LNCaP clone FGC (cell line): Measurements from ENCODE around the gene PRIM2.
"Not testable (repeated sequence)": the region's sequence is repeated elsewhere in the genome, so short reads cannot be mapped to it uniquely, and the experiment has no call there.

ENCODE experiments used
- DNase-seq: peaks from one replicate; pipeline ENCODE4 v3.0.0-alpha.2; 2011; ENCODE audit warnings: low read depth
- H3K4me3 ChIP-seq: 2 replicates; pipeline ENCODE4 v1.5.1; 2011; ENCODE audit warnings: mild to moderate bottlenecking, low read depth, low read length, control low read depth
- TF ChIP-seq, protein P1 (sequence below): IDR thresholded peaks from 2 replicates; pipeline ENCODE4 v1.5.1; 2012; ENCODE audit warnings: mild to moderate bottlenecking; ENCODE audit not compliant: control insufficient read depth, insufficient read depth; ENCODE audit errors: extremely low read depth

Gene PRIM2

DNA sequence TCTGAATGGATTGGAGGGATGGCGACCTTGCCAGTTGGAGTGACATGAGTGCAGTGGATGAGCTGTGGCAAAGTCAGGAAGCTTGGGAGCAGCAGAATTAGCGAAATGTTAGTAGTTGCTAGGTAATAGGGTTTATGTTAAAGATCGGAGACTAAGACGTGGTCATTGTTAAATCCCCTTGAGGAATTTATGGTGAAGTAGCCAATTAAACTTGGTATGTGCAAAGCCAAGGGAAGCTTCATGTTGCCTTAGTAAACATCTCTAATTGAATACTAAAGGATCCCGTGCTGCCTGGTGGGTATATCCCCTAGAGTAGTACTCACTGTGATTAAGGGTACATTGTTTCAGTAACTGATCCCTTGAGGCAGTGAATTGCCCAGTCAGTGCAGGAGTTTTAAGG lies 106.0 kb downstream of the PRIM2 start:
- no peak for DNase-seq
- H3K4me3 ChIP-seq = no peak overlapping the region
- TF ChIP-seq, protein P1, sequence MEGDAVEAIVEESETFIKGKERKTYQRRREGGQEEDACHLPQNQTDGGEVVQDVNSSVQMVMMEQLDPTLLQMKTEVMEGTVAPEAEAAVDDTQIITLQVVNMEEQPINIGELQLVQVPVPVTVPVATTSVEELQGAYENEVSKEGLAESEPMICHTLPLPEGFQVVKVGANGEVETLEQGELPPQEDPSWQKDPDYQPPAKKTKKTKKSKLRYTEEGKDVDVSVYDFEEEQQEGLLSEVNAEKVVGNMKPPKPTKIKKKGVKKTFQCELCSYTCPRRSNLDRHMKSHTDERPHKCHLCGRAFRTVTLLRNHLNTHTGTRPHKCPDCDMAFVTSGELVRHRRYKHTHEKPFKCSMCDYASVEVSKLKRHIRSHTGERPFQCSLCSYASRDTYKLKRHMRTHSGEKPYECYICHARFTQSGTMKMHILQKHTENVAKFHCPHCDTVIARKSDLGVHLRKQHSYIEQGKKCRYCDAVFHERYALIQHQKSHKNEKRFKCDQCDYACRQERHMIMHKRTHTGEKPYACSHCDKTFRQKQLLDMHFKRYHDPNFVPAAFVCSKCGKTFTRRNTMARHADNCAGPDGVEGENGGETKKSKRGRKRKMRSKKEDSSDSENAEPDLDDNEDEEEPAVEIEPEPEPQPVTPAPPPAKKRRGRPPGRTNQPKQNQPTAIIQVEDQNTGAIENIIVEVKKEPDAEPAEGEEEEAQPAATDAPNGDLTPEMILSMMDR = no peak

DNA sequence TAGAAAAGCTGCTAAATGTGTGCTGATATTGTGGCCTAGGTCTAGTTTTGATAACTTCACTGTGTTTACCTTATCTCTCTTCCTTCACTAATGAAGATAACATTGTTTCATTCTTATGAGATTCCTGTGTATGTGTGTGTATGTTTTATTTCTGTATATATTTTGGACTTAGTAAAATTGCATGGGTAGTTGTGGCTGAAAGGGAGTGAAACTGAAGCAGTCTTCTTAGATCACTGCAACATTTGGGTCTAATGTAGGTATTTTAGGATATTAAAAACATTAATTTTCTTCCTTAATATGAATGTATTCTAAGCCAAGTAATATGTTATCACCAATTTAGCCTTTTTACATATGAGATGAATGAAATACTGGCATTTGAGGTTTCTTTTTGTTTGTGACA lies 114.3 kb downstream of the PRIM2 start:
- H3K4me3 ChIP-seq, DNase-seq: not testable (repeated sequence)

DNA sequence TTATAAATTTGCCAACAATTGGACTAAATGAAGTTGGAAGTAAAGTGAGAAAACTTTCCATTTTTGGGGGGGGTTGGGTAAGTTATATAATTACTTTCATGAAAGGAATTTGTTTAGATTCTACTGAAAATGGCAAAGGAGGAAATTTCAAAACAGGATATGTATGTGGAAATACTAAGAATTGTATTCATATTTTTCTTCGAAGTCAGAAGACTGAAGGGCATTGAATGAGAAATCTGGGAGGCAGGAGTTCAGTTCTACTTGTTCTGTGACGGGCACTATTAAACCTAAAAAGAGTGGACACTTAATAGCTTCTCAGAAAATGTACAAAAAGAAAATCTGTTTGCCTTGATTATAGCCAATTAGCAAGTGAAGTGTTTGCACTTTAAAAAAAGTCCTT lies 114.7 kb downstream of the PRIM2 start:
- TF ChIP-seq, protein P1 = no peak
- no peak overlapping the region for H3K4me3 ChIP-seq
- DNase-seq = no peak

DNA sequence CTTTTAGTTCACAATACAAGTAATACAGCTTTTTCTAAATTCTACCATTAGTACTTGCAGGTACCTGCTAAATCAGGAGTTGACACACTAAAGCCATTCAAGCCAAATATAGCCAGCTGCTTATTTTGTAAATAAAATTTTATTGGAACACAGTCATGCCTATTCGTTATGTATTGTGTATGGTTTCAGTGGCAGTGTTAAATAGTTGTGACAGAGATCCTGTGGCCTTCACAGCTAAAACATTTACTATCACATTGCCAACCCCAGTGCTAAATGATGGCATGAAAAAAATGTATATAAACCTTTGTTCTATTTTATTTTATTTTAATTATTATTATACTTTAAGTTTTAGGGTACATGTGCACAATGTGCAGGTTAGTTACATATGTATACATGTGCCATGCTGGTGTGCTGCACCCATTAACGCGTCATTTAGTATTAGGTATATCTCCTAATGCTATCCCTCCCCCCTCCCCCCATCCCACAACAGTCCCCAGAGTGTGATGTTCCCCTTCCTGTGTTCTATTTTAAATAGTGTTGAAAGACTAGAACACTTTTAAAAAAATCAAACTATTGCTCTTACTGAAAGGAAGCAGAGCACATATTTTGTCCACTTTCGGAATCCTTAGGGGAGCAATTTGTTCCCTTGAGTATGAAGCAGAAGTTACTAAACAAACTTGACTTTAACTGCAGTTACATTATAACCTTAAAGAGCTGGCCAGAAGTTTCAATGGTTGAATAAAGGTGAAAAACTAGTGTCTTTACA lies 115.7 kb downstream of the PRIM2 start:
- TF ChIP-seq, protein P1 = no peak
- DNase-seq = no peak
- no peak overlapping the region for H3K4me3 ChIP-seq

DNA sequence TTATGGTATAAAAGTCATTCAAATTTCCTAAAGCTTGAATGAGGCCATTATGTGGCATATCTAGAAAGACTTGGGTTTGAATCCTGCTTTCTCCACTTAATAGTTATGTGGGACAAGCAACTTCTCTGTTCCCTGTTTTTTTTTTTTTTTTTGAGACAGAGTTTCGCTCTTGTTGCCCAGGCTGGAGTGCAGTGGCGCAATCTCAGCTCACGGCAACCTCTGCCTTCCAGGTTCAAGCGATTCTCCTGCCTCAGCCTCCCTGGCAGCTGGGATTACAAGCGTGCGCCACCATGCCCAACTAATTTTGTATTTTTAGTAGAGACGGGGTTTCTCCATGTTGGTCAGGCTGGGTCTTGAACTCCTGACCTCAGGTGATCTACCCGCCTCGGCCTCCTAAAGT lies 116.4 kb downstream of the PRIM2 start:
- not testable (repeated sequence) for H3K4me3 ChIP-seq, DNase-seq

DNA sequence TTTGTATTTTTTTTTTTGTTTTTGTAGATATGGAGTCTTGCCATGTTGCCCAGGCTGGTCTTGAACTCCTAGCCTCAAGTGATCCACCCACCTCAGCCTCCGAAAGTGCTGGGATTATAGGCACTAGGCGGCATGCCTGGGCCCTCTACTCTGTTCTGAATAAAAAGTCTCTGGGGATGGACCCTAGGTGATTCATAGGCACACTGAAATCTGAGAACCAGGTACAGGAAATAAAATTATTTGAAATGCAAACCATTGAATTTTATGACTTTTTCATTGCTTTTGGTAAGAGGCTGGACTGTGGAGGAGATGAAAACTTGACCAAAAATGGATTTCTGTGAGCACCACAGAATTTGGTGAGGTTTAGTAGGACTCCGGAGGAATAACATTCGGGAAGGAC lies 117.5 kb downstream of the PRIM2 start:
- DNase-seq = no peak
- TF ChIP-seq, protein P1 = no peak
- H3K4me3 ChIP-seq = no peak overlapping the region

DNA sequence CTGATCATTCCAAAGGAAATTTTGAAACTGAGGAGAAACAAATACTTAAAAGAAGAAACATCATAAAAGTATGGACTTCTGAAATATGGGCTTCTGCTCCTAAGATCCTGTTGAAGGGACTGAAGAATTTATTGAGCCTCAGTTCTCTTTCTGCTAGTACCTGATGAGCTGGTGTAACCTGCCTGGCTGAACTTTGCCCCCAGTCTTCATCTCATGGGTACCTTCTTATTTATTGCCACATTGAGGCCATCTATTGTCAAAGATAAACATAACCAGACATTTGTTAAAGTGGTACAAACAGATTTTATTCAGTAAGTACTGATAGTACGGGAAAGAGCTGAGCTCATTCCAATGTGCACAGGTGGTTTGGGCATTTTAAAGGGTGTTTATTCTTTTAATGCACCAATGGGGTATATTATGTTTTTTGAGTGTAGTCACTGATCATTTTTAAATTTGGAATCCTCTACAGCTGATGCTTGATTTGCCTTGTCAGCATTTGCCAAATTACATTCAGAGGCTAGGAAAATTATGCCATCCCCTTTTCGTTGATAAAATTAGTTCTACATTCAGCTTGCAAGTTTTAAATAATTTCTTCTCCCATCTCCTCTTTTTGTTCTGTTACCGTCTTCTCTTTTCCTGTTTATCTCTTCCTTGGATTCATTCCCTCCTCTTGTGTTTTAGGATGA lies 118.2 kb downstream of the PRIM2 start:
- no peak for DNase-seq
- H3K4me3 ChIP-seq = no peak overlapping the region
- TF ChIP-seq, protein P1 = no peak

DNA sequence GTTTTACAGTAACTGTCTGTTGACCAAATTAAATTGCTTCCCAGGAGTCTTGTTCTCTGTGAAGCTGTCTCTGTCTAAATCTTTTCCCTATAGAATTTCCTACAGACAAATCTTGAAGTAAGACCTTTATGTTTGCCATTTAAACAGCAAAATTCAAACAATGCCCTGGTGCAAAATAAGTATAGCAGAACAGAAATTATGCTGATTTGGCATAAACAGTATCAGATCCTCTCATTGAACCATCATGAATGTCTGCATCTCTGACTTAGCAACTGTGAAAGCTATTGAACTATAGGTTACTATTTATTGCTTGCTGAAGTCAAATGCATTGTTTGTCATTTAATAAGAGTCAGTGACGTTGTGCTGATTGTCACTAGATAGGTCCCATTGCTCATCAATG lies 123.3 kb downstream of the PRIM2 start:
- DNase-seq, H3K4me3 ChIP-seq: not testable (repeated sequence)

DNA sequence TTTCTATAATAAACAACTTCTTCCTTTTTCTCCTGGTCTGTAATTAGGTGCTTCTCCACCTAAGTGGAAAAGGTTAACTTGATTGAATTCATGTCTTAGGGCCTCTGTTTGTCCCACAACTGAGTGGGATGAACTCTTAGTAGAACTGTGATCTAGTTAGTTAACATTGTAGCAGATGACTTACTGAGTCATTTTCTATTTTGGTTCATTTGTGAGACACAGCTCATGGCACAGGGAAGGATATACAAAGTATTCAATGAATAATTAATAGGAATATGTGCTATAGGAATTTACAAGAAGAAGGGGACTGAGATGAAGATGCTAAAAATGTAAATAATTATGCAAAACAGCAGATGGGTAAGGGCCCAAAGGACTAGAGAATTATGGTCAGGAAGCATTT lies 124.7 kb downstream of the PRIM2 start:
- not testable (repeated sequence) for H3K4me3 ChIP-seq, DNase-seq

DNA sequence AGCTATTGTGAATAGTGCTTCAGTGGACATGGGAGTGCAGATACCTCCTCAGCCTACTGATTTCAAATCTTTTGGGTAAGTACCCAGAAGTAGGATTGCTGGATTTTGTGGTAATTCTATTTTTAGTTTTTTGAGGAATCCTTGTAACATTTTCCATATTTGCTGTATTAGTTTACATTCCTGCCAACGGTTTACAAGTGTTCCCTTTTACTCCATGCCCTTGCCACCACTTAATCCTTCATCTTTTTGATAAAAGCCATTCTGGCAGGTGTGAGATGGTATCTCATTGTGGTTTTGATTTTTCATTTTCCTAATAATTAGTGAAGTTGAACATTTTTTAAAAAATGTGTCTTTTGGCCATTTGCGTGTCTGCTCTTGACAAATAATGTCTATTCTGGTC lies 125.8 kb downstream of the PRIM2 start:
- not testable (repeated sequence) for H3K4me3 ChIP-seq, DNase-seq

DNA sequence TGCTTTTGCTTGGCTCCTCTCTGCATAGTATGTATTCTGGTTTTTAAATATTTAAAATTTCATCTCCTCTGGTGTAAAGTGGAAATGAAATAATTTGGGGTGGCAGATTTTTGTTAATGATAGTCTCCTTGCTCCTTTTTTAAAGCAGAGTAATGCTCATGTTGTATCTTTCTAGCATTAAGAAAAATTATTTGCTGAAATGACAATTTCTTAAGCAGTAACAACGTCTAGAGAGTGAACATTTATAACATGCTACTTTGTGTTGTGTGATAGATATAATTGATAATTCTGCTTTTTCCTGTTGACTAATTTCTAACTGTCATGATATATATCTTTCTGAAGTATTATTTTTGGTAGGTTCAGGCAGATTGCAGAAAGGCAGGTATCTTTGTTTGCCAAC lies 127.4 kb downstream of the PRIM2 start:
- not testable (repeated sequence) for DNase-seq, H3K4me3 ChIP-seq

DNA sequence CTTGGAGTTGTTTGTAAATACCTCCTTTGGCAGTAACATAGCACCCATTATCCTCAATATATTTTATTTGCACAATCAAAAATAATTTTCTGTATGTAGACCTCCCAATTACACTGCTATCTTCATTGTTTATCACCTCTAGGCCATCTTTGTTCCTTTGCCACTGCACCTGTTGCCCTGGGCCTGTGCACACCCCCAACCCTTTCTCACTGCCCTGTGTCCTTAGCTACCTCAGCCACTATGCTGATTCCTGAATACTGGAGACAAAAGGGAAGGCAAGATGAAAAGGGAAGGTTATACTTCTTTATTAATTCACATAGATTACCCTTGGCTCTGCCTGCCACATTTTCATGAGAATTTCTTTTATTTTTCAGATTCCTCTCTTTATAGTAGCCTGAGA lies 127.9 kb downstream of the PRIM2 start:
- DNase-seq, H3K4me3 ChIP-seq: not testable (repeated sequence)
